ENCODE measurements around the gene APOA5. TPM values are rescaled to one million over a fixed set of nuclear protein-coding genes. Genes with fewer than 3 reads are reported as not detected.

Gene APOA5
- total and polyA plus RNA-seq, 2 of the 13 experiments (the other 11 are each of a cell fraction or from before 2014, with no cell fraction given) = 44.0 to 49.1 TPM

DNA sequence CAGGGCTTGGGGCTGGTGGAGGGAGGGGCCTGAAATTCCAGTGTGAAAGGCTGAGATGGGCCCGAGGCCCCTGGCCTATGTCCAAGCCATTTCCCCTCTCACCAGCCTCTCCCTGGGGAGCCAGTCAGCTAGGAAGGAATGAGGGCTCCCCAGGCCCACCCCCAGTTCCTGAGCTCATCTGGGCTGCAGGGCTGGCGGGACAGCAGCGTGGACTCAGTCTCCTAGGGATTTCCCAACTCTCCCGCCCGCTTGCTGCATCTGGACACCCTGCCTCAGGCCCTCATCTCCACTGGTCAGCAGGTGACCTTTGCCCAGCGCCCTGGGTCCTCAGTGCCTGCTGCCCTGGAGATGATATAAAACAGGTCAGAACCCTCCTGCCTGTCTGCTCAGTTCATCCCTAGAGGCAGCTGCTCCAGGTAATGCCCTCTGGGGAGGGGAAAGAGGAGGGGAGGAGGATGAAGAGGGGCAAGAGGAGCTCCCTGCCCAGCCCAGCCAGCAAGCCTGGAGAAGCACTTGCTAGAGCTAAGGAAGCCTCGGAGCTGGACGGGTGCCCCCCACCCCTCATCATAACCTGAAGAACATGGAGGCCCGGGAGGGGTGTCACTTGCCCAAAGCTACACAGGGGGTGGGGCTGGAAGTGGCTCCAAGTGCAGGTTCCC lies 38.0 kb upstream of the APOA5 start, which contains the start of gene APOC3 (continued):
- TF ChIP-seq, protein P1, sequence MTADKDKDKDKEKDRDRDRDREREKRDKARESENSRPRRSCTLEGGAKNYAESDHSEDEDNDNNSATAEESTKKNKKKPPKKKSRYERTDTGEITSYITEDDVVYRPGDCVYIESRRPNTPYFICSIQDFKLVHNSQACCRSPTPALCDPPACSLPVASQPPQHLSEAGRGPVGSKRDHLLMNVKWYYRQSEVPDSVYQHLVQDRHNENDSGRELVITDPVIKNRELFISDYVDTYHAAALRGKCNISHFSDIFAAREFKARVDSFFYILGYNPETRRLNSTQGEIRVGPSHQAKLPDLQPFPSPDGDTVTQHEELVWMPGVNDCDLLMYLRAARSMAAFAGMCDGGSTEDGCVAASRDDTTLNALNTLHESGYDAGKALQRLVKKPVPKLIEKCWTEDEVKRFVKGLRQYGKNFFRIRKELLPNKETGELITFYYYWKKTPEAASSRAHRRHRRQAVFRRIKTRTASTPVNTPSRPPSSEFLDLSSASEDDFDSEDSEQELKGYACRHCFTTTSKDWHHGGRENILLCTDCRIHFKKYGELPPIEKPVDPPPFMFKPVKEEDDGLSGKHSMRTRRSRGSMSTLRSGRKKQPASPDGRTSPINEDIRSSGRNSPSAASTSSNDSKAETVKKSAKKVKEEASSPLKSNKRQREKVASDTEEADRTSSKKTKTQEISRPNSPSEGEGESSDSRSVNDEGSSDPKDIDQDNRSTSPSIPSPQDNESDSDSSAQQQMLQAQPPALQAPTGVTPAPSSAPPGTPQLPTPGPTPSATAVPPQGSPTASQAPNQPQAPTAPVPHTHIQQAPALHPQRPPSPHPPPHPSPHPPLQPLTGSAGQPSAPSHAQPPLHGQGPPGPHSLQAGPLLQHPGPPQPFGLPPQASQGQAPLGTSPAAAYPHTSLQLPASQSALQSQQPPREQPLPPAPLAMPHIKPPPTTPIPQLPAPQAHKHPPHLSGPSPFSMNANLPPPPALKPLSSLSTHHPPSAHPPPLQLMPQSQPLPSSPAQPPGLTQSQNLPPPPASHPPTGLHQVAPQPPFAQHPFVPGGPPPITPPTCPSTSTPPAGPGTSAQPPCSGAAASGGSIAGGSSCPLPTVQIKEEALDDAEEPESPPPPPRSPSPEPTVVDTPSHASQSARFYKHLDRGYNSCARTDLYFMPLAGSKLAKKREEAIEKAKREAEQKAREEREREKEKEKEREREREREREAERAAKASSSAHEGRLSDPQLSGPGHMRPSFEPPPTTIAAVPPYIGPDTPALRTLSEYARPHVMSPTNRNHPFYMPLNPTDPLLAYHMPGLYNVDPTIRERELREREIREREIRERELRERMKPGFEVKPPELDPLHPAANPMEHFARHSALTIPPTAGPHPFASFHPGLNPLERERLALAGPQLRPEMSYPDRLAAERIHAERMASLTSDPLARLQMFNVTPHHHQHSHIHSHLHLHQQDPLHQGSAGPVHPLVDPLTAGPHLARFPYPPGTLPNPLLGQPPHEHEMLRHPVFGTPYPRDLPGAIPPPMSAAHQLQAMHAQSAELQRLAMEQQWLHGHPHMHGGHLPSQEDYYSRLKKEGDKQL (CRISPR knock-in tag; IDR thresholded peaks at IDR 0.05; ENCODE audit: low read depth) = peak; percentile 61; the same call in 1 of the 2 replicates
- 0 out of 2 replicates have a peak, but pooled peaks have one; percentile 8 for TF ChIP-seq ZNF430 (CRISPR knock-in tag; IDR thresholded peaks at IDR 0.05)
- no peak for TF ChIP-seq RELA (CRISPR knock-in tag; IDR thresholded peaks at IDR 0.05)
- TF ChIP-seq GATA4 (IDR thresholded peaks at IDR 0.05; ENCODE audit: borderline replicate concordance, low read depth) = peak; percentile 78; the same call in 1 of the 2 replicates
- TF ChIP-seq MTF1 (CRISPR knock-in tag; IDR thresholded peaks at IDR 0.05) = no peak
- TF ChIP-seq GABPB1 (CRISPR knock-in tag; IDR thresholded peaks at IDR 0.05) = peak; percentile 40
- TF ChIP-seq, protein P2, sequence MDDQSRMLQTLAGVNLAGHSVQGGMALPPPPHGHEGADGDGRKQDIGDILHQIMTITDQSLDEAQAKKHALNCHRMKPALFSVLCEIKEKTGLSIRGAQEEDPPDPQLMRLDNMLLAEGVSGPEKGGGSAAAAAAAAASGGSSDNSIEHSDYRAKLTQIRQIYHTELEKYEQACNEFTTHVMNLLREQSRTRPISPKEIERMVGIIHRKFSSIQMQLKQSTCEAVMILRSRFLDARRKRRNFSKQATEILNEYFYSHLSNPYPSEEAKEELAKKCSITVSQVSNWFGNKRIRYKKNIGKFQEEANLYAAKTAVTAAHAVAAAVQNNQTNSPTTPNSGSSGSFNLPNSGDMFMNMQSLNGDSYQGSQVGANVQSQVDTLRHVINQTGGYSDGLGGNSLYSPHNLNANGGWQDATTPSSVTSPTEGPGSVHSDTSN (CRISPR knock-in tag; IDR thresholded peaks at IDR 0.05; ENCODE audit: borderline replicate concordance) = no peak
- peak; percentile 17; the same call in 1 of the 2 replicates for TF ChIP-seq ZNF709 (CRISPR knock-in tag; IDR thresholded peaks at IDR 0.05)
- TF ChIP-seq, protein P3, sequence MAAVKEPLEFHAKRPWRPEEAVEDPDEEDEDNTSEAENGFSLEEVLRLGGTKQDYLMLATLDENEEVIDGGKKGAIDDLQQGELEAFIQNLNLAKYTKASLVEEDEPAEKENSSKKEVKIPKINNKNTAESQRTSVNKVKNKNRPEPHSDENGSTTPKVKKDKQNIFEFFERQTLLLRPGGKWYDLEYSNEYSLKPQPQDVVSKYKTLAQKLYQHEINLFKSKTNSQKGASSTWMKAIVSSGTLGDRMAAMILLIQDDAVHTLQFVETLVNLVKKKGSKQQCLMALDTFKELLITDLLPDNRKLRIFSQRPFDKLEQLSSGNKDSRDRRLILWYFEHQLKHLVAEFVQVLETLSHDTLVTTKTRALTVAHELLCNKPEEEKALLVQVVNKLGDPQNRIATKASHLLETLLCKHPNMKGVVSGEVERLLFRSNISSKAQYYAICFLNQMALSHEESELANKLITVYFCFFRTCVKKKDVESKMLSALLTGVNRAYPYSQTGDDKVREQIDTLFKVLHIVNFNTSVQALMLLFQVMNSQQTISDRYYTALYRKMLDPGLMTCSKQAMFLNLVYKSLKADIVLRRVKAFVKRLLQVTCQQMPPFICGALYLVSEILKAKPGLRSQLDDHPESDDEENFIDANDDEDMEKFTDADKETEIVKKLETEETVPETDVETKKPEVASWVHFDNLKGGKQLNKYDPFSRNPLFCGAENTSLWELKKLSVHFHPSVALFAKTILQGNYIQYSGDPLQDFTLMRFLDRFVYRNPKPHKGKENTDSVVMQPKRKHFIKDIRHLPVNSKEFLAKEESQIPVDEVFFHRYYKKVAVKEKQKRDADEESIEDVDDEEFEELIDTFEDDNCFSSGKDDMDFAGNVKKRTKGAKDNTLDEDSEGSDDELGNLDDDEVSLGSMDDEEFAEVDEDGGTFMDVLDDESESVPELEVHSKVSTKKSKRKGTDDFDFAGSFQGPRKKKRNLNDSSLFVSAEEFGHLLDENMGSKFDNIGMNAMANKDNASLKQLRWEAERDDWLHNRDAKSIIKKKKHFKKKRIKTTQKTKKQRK (IDR thresholded peaks at IDR 0.05; ENCODE audit: low read length) = no peak
- TF ChIP-seq ZKSCAN5 (CRISPR knock-in tag; IDR thresholded peaks at IDR 0.05) = peak; percentile 79
- TF ChIP-seq HES4 (CRISPR knock-in tag; IDR thresholded peaks at IDR 0.05; ENCODE audit: borderline replicate concordance) = peak; percentile 68; the same call in 1 of the 2 replicates
- TF ChIP-seq HNF4G (IDR thresholded peaks at IDR 0.05; ENCODE audit: borderline replicate concordance, low read depth, low read length) = peak; percentile 95
- peak; percentile 96 for TF ChIP-seq HNF4G (CRISPR knock-in tag; IDR thresholded peaks at IDR 0.05; ENCODE audit: borderline replicate concordance, low read depth)
- peak; percentile 35; the same call in 1 of the 2 replicates for TF ChIP-seq SALL2 (CRISPR knock-in tag; IDR thresholded peaks at IDR 0.05)
- TF ChIP-seq, protein P4, sequence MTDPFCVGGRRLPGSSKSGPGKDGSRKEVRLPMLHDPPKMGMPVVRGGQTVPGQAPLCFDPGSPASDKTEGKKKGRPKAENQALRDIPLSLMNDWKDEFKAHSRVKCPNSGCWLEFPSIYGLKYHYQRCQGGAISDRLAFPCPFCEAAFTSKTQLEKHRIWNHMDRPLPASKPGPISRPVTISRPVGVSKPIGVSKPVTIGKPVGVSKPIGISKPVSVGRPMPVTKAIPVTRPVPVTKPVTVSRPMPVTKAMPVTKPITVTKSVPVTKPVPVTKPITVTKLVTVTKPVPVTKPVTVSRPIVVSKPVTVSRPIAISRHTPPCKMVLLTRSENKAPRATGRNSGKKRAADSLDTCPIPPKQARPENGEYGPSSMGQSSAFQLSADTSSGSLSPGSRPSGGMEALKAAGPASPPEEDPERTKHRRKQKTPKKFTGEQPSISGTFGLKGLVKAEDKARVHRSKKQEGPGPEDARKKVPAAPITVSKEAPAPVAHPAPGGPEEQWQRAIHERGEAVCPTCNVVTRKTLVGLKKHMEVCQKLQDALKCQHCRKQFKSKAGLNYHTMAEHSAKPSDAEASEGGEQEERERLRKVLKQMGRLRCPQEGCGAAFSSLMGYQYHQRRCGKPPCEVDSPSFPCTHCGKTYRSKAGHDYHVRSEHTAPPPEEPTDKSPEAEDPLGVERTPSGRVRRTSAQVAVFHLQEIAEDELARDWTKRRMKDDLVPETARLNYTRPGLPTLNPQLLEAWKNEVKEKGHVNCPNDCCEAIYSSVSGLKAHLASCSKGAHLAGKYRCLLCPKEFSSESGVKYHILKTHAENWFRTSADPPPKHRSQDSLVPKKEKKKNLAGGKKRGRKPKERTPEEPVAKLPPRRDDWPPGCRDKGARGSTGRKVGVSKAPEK (CRISPR knock-in tag; IDR thresholded peaks at IDR 0.05; ENCODE audit: borderline replicate concordance) = no peak

All from HepG2 (cell line).